Karpas-422 (cell line): Measurements from ENCODE around the gene KRT74. TPM values are rescaled to one million over a fixed set of nuclear protein-coding genes. Genes with fewer than 3 reads are reported as not detected.

Experiments used
- DNase-seq: peaks from one replicate; pipeline ENCODE4 v3.0.0-alpha.2; 2015
- H2AFZ ChIP-seq: fragments of 200-600 bp; sonication (generic); 2 replicates; pipeline ENCODE4 v1.6.1; 2014; ENCODE audit warnings: antibody characterized with exemption, low read length, mixed read lengths
- H3K27ac ChIP-seq: fragments of 200-600 bp; sonication (generic); 2 replicates; pipeline ENCODE4 v1.5.1; 2014; ENCODE audit warnings: mild to moderate bottlenecking, low read length, moderate library complexity
- H3K27me3 ChIP-seq: fragments of 200-600 bp; sonication (generic); 2 replicates; pipeline ENCODE4 v1.6.1; 2014; ENCODE audit warnings: low read length, mixed read lengths
- H3K36me3 ChIP-seq: fragments of 200-600 bp; sonication (generic); 2 replicates; pipeline ENCODE4 v1.6.1; 2014; ENCODE audit warnings: low read length, mixed read lengths; ENCODE audit not compliant: insufficient read depth
- H3K4me1 ChIP-seq: fragments of 200-600 bp; sonication (generic); 2 replicates; pipeline ENCODE4 v1.6.1; 2014; ENCODE audit warnings: mild to moderate bottlenecking, low read length, mixed read lengths
- H3K4me2 ChIP-seq: fragments of 200-600 bp; sonication (generic); 2 replicates; pipeline ENCODE4 v1.6.1; 2014; ENCODE audit warnings: low read length, low read depth, mild to moderate bottlenecking; ENCODE audit not compliant: poor library complexity, severe bottlenecking
- H3K4me3 ChIP-seq: fragments of 200-600 bp; sonication (generic); 2 replicates; pipeline ENCODE4 v1.5.1; 2014; ENCODE audit warnings: mild to moderate bottlenecking, antibody characterized with exemption, low read length, mixed read lengths
- H3K79me2 ChIP-seq: fragments of 200-600 bp; sonication (generic); 2 replicates; pipeline ENCODE4 v1.6.1; 2014; ENCODE audit warnings: mild to moderate bottlenecking, low read length, mixed read lengths
- H3K9ac ChIP-seq: fragments of 200-600 bp; sonication (generic); 2 replicates; pipeline ENCODE4 v1.6.0; 2014; ENCODE audit warnings: low read length
- H3K9me2 ChIP-seq: fragments of 200-600 bp; sonication (generic), shearing (Covaris generic); replicated peaks from 2 replicates; pipeline ENCODE4 v1.6.0; 2014; ENCODE audit warnings: mild to moderate bottlenecking, low read length, moderate library complexity; ENCODE audit not compliant: insufficient read depth
- H3K9me3 ChIP-seq: fragments of 300-700, 200-600 bp; sonication (generic); 2 replicates; pipeline ENCODE4 v1.6.1; 2014; ENCODE audit warnings: low read length, mixed read lengths
- H4K20me1 ChIP-seq: fragments of 200-600 bp; sonication (generic); 2 replicates; pipeline ENCODE4 v1.6.1; 2014; ENCODE audit warnings: mild to moderate bottlenecking, antibody characterized with exemption, low read length, low read depth; ENCODE audit not compliant: insufficient read depth
- total RNA-seq: library from RNA; depleted of rRNA; stranded (reverse); fragments of >200 nt; shearing (Covaris generic); gene quantifications from 2 replicates; pipeline ENCODE4 v1.2.3, GENCODE V29; 2014; ENCODE audit warnings: low replicate concordance

KRT74 gene
- total RNA-seq, 1 experiment from 2014 or later: not detected

DNA sequence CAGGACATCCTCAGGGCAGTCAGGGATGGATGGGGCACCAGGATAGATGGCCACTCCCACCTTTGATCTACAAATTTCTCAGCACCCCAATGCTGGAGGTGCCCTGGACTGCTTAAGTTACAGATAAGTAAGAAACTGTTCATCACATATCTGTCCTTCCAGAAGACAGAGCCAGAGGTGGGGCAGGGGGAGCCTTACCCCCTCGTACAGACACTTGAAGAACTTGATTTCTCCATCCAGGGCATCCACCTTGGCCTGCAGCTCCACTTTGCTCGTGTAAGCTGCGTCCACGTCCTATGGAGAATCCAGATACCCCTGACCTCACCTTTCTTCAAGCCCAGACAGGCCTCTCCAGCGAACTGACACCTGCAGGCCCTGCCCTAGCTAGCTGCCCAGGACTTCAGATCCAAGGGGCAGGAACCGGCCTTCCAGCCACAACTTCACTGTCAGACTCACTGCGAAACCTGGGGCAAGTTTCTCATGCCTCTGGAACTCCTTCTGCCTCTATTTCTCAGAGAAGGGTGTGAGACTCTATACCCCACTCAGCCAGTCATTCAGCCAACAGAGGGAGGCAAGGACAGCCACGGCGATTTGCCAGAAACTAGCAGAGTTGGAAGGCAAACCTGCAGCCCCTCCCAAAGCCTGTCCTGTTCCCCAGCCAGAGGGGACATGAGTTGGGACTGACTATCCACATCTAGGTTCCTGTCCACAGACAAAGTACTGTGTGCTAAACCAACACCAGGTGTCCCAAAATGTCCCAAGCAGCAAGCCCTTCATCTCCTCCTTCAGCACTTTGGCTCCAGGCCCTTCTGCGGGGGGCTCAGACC lies 41.0 kb upstream of the KRT74 start:
- no peaks in the 10 kb centered on the region for H3K4me1 ChIP-seq
- no peaks in the 10 kb centered on the region for H3K27me3 ChIP-seq
- H3K4me2 ChIP-seq: no peak overlapping the region
- H3K27ac ChIP-seq: no peak overlapping the region
- H3K9ac ChIP-seq: no peak overlapping the region
- DNase-seq: no peak
- H3K79me2 ChIP-seq: no peaks in the 10 kb centered on the region
- no peaks in the 10 kb centered on the region for H4K20me1 ChIP-seq
- no peaks in the 10 kb centered on the region for H3K9me3 ChIP-seq
- no peaks in the 10 kb centered on the region for H3K36me3 ChIP-seq
- H2AFZ ChIP-seq: no peak overlapping the region
- no peaks in the 10 kb centered on the region for H3K9me2 ChIP-seq
- no peak overlapping the region for H3K4me3 ChIP-seq

DNA sequence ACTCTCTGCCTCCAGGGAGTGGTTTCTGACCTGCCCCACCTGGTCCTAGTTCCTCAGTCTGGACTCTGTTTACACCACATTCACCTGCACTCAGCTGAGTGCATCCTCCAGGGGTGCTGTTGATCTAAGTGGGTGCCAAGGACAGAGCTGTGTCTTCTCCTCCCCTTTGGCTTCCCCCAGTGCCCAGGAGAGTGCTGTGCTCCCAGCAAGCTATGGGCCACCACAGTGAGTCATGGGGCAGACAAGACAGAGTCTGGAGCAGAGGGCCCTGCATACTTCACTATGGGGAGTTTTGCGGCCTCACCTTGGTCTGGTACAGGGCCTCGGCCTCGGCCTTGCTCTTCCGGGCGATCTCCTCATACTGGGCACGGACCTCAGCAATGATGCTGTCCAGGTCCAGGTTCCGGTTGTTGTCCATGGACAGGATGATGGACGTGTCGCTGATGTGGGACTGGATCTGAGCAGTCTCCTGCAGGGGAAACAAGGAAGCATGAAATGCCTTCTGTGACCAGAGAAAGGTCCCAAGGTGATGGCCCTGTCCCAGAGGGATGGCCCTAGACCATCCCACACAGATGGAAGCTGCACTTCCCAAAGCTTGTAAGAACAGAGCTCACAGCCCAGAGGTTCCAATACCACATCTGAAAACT lies 39.9 kb upstream of the KRT74 start:
- no peaks in the 10 kb centered on the region for H3K27me3 ChIP-seq
- H4K20me1 ChIP-seq: no peaks in the 10 kb centered on the region
- H3K9ac ChIP-seq: no peak overlapping the region
- H3K9me2 ChIP-seq: no peaks in the 10 kb centered on the region
- no peak overlapping the region for H3K4me3 ChIP-seq
- H3K27ac ChIP-seq: no peak overlapping the region
- no peaks in the 10 kb centered on the region for H3K4me1 ChIP-seq
- H3K36me3 ChIP-seq: no peaks in the 10 kb centered on the region
- H2AFZ ChIP-seq: no peak overlapping the region
- H3K9me3 ChIP-seq: no peaks in the 10 kb centered on the region
- no peak for DNase-seq
- no peak overlapping the region for H3K4me2 ChIP-seq
- H3K79me2 ChIP-seq: no peaks in the 10 kb centered on the region

DNA sequence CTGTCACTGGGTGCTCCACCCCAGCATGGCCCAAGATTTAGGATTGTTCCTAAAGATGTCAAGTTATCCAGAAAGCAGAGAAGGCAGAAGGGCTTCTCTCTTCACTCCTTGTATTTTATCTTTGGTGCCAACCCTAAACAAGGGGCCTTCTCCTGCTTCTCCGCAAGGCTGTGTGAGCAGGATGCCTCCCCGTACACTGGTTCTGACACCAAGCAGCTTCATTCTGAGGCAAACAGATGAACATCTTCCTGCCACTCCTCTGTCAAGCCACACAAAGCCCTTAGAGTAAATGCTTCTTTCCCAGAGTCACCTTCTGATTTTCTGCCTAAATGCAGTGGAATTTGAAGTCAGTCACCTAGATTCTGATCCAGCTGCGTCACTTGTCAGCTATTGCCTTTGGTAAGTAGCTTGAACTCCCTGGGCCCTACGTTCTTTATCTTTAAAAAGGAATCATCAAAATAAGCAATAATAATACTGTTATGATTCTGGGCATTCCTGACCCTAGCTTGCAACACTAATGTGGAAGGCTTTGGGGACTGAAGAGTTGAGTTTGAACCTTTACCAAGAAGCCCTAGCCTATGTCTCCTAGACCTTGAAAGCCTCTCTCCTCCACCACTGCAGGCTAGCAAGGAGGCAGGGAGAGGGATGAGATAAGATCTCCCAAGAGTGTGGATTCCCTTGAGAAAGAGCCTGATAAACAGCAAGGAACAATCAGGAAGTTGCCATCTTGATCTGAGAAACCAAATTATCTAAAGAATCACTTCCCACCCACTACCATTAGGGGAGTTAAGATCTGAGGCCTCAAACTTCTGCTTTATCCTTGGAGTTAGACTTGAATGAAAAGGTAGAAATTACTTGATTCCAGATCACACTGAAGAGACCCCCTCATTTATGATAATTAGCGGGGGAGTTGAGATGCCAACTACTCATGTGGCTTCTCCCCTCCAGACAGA lies 39.1 kb upstream of the KRT74 start:
- no peak for DNase-seq
- Histone ChIP-seq H4K20me1 (no peaks in the 10 kb centered on the region), H3K9me3 (no peaks in the 10 kb centered on the region), H3K9me2 (no peaks in the 10 kb centered on the region), H3K27me3 (no peaks in the 10 kb centered on the region), H3K9ac (no peak overlapping the region), H2AFZ (no peak overlapping the region), H3K4me2 (no peak overlapping the region), H3K27ac (no peak overlapping the region), H3K4me3 (no peak overlapping the region), H3K4me1 (no peaks in the 10 kb centered on the region), H3K79me2 (no peaks in the 10 kb centered on the region), H3K36me3 (no peaks in the 10 kb centered on the region)

DNA sequence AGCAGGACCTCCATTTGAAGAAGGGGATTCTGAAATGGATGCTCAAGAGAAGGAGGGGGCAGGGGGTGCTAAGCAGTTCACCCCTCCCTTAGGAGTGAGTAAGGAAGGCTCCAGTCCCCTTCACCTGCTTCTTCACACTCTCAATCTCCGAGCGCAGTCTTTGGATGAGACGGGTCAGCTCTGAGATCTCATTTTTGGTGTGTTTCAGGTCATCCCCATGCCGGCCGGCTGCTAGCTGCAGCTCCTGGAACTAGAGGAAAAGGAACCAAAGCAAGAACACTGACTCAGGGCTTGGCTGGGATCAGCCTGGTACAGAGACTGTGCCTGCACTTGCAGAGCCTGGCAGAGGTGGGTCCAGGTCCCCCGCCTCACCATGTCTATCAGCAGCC lies 37.4 kb upstream of the KRT74 start:
- Histone ChIP-seq H3K27me3 (no peaks in the 10 kb centered on the region), H3K36me3 (no peaks in the 10 kb centered on the region), H3K4me3 (no peak overlapping the region), H4K20me1 (no peaks in the 10 kb centered on the region), H3K4me1 (no peaks in the 10 kb centered on the region), H3K27ac (no peak overlapping the region), H3K4me2 (no peak overlapping the region), H3K9me2 (no peaks in the 10 kb centered on the region), H3K9ac (no peak overlapping the region), H3K9me3 (no peaks in the 10 kb centered on the region), H2AFZ (no peak overlapping the region), H3K79me2 (no peaks in the 10 kb centered on the region)
- no peak for DNase-seq

DNA sequence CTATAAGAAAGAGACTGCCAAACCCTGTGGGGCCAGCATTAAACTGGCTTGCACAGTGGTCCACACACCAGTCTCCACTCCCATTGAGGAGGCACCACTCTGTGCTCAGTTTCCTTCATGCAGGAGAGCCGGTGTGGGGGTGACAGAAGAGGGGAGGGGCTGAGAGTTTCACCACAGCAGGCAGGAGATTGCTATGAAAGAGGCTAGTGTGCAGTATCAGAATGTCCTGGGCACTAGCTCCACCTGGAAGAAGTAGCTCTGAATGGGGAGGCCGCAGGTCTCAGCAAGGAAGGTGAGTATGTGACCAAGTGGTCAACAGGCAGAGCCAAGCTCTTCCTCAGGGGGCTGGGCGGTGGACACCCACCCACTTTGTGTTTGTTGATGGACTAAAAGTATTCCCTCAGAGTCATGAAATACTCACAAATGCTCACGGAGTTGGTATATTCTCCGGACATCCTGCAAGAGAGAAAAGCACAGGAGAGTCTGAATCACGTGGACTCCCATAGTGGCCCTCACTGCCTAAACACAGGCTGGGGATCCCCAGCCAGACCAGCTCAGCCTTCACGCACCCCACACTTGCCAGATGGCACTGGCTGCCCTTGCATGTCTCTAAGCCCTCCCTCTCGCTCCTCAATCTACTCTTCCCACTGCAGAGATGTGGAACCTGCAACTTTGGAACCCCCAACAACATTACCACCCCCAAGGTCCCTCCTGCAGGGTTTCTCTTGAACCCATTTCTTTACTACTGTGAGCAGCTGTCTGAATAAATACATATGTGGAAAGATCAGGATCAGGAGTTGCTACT lies 35.4 kb upstream of the KRT74 start:
- Histone ChIP-seq H3K9me3 (no peaks in the 10 kb centered on the region), H2AFZ (no peak overlapping the region), H3K9ac (no peak overlapping the region), H3K79me2 (no peaks in the 10 kb centered on the region), H3K4me3 (no peak overlapping the region), H4K20me1 (no peaks in the 10 kb centered on the region), H3K4me1 (no peaks in the 10 kb centered on the region), H3K4me2 (no peak overlapping the region), H3K36me3 (no peaks in the 10 kb centered on the region), H3K9me2 (no peaks in the 10 kb centered on the region), H3K27me3 (no peaks in the 10 kb centered on the region), H3K27ac (no peak overlapping the region)
- DNase-seq: no peak

DNA sequence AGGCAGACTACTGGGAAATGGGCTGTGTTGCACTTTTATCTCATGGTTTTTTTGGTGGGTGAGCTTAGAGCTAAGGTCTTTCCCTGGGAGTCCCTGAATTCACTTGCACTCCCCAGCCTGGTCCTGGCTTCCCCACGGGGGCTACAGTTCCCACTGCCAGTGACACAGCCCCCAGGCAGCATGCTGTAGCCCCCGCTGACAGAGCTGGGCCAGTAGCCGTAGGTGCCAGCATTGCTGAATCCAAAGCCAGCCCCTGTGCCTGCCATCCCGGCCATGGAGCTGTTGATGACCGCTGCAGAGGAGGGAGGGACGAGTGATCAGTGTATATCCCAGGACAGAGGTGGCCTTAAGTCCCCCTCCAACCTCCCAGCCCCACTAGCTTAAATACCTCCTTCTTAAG lies 34.5 kb upstream of the KRT74 start:
- no peaks in the 10 kb centered on the region for H4K20me1 ChIP-seq
- H2AFZ ChIP-seq: no peak overlapping the region
- H3K9me2 ChIP-seq: no peaks in the 10 kb centered on the region
- H3K79me2 ChIP-seq: no peaks in the 10 kb centered on the region
- H3K27ac ChIP-seq: no peak overlapping the region
- no peaks in the 10 kb centered on the region for H3K4me1 ChIP-seq
- H3K9ac ChIP-seq: no peak overlapping the region
- DNase-seq: no peak
- H3K27me3 ChIP-seq: no peaks in the 10 kb centered on the region
- no peaks in the 10 kb centered on the region for H3K9me3 ChIP-seq
- H3K4me2 ChIP-seq: no peak overlapping the region
- H3K4me3 ChIP-seq: no peak overlapping the region
- H3K36me3 ChIP-seq: no peaks in the 10 kb centered on the region

DNA sequence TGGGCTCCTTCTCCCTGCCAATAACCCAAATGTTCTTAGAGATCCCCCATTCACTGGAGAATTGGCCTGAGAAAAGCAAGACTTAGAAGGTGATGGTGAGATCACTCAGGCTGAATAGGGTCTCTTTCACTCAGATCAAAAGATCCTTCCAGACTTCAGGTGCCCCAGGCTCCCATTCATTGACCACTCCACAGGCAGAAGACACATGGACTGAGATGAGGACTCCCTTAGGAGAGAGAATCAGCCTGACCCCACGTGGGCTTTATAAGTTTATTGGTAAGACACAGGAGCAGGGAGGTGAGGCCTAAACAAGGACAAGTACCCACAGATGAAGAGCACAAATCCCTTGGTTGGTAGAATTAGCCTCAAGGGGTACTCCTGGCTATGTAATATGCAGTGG lies 33.7 kb upstream of the KRT74 start:
- Histone ChIP-seq H3K9ac (no peak overlapping the region), H3K4me3 (no peak overlapping the region), H4K20me1 (no peaks in the 10 kb centered on the region), H3K36me3 (no peaks in the 10 kb centered on the region), H3K4me2 (no peak overlapping the region), H2AFZ (no peak overlapping the region), H3K9me3 (no peaks in the 10 kb centered on the region), H3K27me3 (no peaks in the 10 kb centered on the region), H3K79me2 (no peaks in the 10 kb centered on the region), H3K4me1 (no peaks in the 10 kb centered on the region), H3K9me2 (no peaks in the 10 kb centered on the region), H3K27ac (no peak overlapping the region)
- DNase-seq: no peak
